ENCODE results near the gene CRACDL. TPM values are rescaled to one million over a fixed set of nuclear protein-coding genes. Genes with fewer than 3 reads are reported as not detected.

Gene CRACDL
- polyA plus RNA-seq, 1 donor (not counting 4 experiments of a cell fraction or from before 2014, with no cell fraction given): 1.6 TPM

GRCh38 chr2:98799375-98800329 is 136.4 kb downstream of the CRACDL start:
- Histone ChIP-seq H3K9me1 (ENCODE audit: control insufficient read depth, extremely low read depth, insufficient read depth, low read length) (no peaks in the 10 kb centered on the region), H3K27me3 (ENCODE audit: control insufficient read depth, extremely low read depth, insufficient read depth, low read length) (no peaks in the 10 kb centered on the region), H3K79me2 (ENCODE audit: control insufficient read depth, insufficient read depth, low read length) (no peaks in the 10 kb centered on the region), H2AFZ (ENCODE audit: control insufficient read depth, low read length) (no peak overlapping the region), H3K9me3 (ENCODE audit: control insufficient read depth, low read depth, low read length) (no peaks in the 10 kb centered on the region), H4K20me1 (ENCODE audit: control insufficient read depth, extremely low read depth, insufficient read depth, low read length) (no peaks in the 10 kb centered on the region), H3K4me2 (ENCODE audit: control insufficient read depth, extremely low read depth, insufficient read depth, low read depth, low read length) (no peak overlapping the region), H3K4me1 (ENCODE audit: control insufficient read depth, extremely low read depth, insufficient read depth, low read length) (peaks cover 2% of the 10 kb centered on the region), H3K27ac (ENCODE audit: control insufficient read depth, insufficient read depth, low read length) (no peak overlapping the region), H3K36me3 (ENCODE audit: control insufficient read depth in 2 of 2, extremely low read depth in 1 of 2, insufficient read depth in 2 of 2, low read length in 2 of 2) (no peaks in the 10 kb centered on the region), H3K4me3 (ENCODE audit: control insufficient read depth in 2 of 3, extremely low read depth in 1 of 3, insufficient read depth in 2 of 3, low read depth in 1 of 3, low read length in 3 of 3) (no peak overlapping the region), H3K9ac (ENCODE audit: control insufficient read depth, extremely low read depth, insufficient read depth, low read length) (no peak overlapping the region)
- FAIRE-seq (no peak), DNase-seq (ENCODE audit: low read depth, low spot score) (no peak)
- dilution Hi-C loops (cut with MboI; ENCODE audit: extremely low pct_ligation_motif_present, low sequenced_read_pairs): no loop called here
- TF ChIP-seq EZH2 (IDR thresholded peaks at IDR 0.05; ENCODE audit: low read length) (no peak), CTCF (optimal IDR thresholded peaks at IDR 0.05 in 1 of 3, IDR thresholded peaks at IDR 0.05 in 1 of 3, conservative IDR thresholded peaks at IDR 0.05 in 1 of 3; ENCODE audit: extremely low read depth in 1 of 3, insufficient read depth in 2 of 3, low read length in 3 of 3) (no peak)

- no peak for TF ChIP-seq EZH2 (IDR thresholded peaks at IDR 0.05; ENCODE audit: low read length)
- no peak for TF ChIP-seq CTCF (optimal IDR thresholded peaks at IDR 0.05 in 1 of 3, IDR thresholded peaks at IDR 0.05 in 1 of 3, conservative IDR thresholded peaks at IDR 0.05 in 1 of 3; ENCODE audit: extremely low read depth in 1 of 3, insufficient read depth in 2 of 3, low read length in 3 of 3)
- Histone ChIP-seq H3K36me3 (ENCODE audit: control insufficient read depth in 2 of 2, extremely low read depth in 1 of 2, insufficient read depth in 2 of 2, low read length in 2 of 2) (no peaks in the 10 kb centered on the region), H3K9me1 (ENCODE audit: control insufficient read depth, extremely low read depth, insufficient read depth, low read length) (no peaks in the 10 kb centered on the region), H3K9ac (ENCODE audit: control insufficient read depth, extremely low read depth, insufficient read depth, low read length) (no peak overlapping the region), H3K9me3 (ENCODE audit: control insufficient read depth, low read depth, low read length) (no peaks in the 10 kb centered on the region), H3K27ac (ENCODE audit: control insufficient read depth, insufficient read depth, low read length) (no peak overlapping the region), H2AFZ (ENCODE audit: control insufficient read depth, low read length) (no peak overlapping the region), H3K27me3 (ENCODE audit: control insufficient read depth, extremely low read depth, insufficient read depth, low read length) (no peaks in the 10 kb centered on the region), H3K4me1 (ENCODE audit: control insufficient read depth, extremely low read depth, insufficient read depth, low read length) (peaks cover 23% of the 10 kb centered on the region), H3K79me2 (ENCODE audit: control insufficient read depth, insufficient read depth, low read length) (no peaks in the 10 kb centered on the region), H4K20me1 (ENCODE audit: control insufficient read depth, extremely low read depth, insufficient read depth, low read length) (no peaks in the 10 kb centered on the region), H3K4me3 (ENCODE audit: control insufficient read depth in 2 of 3, extremely low read depth in 1 of 3, insufficient read depth in 2 of 3, low read depth in 1 of 3, low read length in 3 of 3) (no peak overlapping the region), H3K4me2 (ENCODE audit: control insufficient read depth, extremely low read depth, insufficient read depth, low read depth, low read length) (no peak overlapping the region)
- dilution Hi-C loops (cut with MboI; ENCODE audit: extremely low pct_ligation_motif_present, low sequenced_read_pairs): no loop called here
- DNase-seq (ENCODE audit: low read depth, low spot score): no peak
- FAIRE-seq: no peak
Measured at GRCh38 chr2:98796775-98797544, 139.1 kb downstream of the CRACDL start.

Data from keratinocyte (primary cell).